ENCODE measurements around the gene CPNE8. TPM values are rescaled to one million over a fixed set of nuclear protein-coding genes. Genes with fewer than 3 reads are reported as not detected.

The CPNE8 gene
- polyA plus RNA-seq, 2 of the 4 experiments (the other 2 are of a cell fraction): 8.0 to 30.1 TPM

GRCh38 chr12:38713294-38713693 is 192.1 kb downstream of the CPNE8 start:
- ATAC-seq (no peak), FAIRE-seq (no peak), DNase-seq (ENCODE audit: low read depth in 1 of 2, low spot score in 1 of 2) (no peak)
- CTCF ChIA-PET: no interaction called here
- no peak overlapping the region for H3K4me3 ChIP-seq
- H3K4me1 ChIP-seq: no peaks in the 10 kb centered on the region; the same call in 2 of the 3 replicates
- POLR2A ChIA-PET: no interaction called here
- no peak for TF ChIP-seq TP53 (CRISPR knock-in tag; IDR thresholded peaks at IDR 0.05)
- TF ChIP-seq ELK1 (IDR thresholded peaks at IDR 0.05; ENCODE audit: low read depth, low read length): no peak
- no peak for TF ChIP-seq NR3C1 (IDR thresholded peaks at IDR 0.05)
- no peak for TF ChIP-seq ZSCAN20 (CRISPR knock-in tag; IDR thresholded peaks at IDR 0.05)
- no peak overlapping the region for H3K4me2 ChIP-seq
- H3K9me3 ChIP-seq: peaks cover 4% of the 10 kb centered on the region; the same call in 1 of the 3 replicates
- H3K27ac ChIP-seq: no peak overlapping the region
- WGBS (ENCODE audit: missing lambda C conversion rate): 82% methylated on average over 6 of the region's 6 CpGs

- no peak for TF ChIP-seq MAFK (IDR thresholded peaks at IDR 0.05; ENCODE audit: partially characterized antibody)
- TF ChIP-seq PBX3 (IDR thresholded peaks at IDR 0.05): no peak
- no peak for TF ChIP-seq FOSL2 (IDR thresholded peaks at IDR 0.05)
- TF ChIP-seq FOSL2 (CRISPR knock-in tag; IDR thresholded peaks at IDR 0.05): no peak
- TF ChIP-seq, protein P1, sequence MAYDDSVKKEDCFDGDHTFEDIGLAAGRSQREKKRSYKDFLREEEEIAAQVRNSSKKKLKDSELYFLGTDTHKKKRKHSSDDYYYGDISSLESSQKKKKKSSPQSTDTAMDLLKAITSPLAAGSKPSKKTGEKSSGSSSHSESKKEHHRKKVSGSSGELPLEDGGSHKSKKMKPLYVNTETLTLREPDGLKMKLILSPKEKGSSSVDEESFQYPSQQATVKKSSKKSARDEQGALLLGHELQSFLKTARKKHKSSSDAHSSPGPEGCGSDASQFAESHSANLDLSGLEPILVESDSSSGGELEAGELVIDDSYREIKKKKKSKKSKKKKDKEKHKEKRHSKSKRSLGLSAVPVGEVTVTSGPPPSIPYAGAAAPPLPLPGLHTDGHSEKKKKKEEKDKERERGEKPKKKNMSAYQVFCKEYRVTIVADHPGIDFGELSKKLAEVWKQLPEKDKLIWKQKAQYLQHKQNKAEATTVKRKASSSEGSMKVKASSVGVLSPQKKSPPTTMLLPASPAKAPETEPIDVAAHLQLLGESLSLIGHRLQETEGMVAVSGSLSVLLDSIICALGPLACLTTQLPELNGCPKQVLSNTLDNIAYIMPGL (CRISPR knock-in tag; IDR thresholded peaks at IDR 0.05; ENCODE audit: borderline replicate concordance): no peak
- TF ChIP-seq TP53 (CRISPR knock-in tag; IDR thresholded peaks at IDR 0.05): no peak
- no peak for TF ChIP-seq RNF2 (IDR thresholded peaks at IDR 0.05; ENCODE audit: borderline replicate concordance, low read depth)
- no peak for TF ChIP-seq SMC3 (IDR thresholded peaks at IDR 0.05)
- no peak for TF ChIP-seq ESRRA (IDR thresholded peaks at IDR 0.05; ENCODE audit: borderline replicate concordance, low read length)
- no peak for TF ChIP-seq EP300 (IDR thresholded peaks at IDR 0.05)
- TF ChIP-seq REST (IDR thresholded peaks at IDR 0.05): no peak
- TF ChIP-seq, protein P2, sequence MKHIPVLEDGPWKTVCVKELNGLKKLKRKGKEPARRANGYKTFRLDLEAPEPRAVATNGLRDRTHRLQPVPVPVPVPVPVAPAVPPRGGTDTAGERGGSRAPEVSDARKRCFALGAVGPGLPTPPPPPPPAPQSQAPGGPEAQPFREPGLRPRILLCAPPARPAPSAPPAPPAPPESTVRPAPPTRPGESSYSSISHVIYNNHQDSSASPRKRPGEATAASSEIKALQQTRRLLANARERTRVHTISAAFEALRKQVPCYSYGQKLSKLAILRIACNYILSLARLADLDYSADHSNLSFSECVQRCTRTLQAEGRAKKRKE (CRISPR knock-in tag; IDR thresholded peaks at IDR 0.05; ENCODE audit: low read depth): no peak
- no peak for TF ChIP-seq HOXB13 (CRISPR knock-in tag; IDR thresholded peaks at IDR 0.05; ENCODE audit: low read depth)
- no peak for TF ChIP-seq POLR2AphosphoS2 (conservative IDR thresholded peaks at IDR 0.05; ENCODE audit: low read length)
- TF ChIP-seq NPAS2 (CRISPR knock-in tag; IDR thresholded peaks at IDR 0.05; ENCODE audit: borderline replicate concordance): no peak
- no peak for TF ChIP-seq CEBPB (IDR thresholded peaks at IDR 0.05)
- H3K4me1 ChIP-seq: no peaks in the 10 kb centered on the region; the same call in 2 of the 3 replicates
- FAIRE-seq (no peak), ATAC-seq (no peak), DNase-seq (ENCODE audit: low read depth in 1 of 2, low spot score in 1 of 2) (no peak)
- no peak overlapping the region for H3K27ac ChIP-seq
- H3K4me2 ChIP-seq: no peak overlapping the region
- no peak overlapping the region for H3K4me3 ChIP-seq
- no peaks in the 10 kb centered on the region for H3K9me3 ChIP-seq
- ChIA-PET POLR2A (no interaction called here), CTCF (interaction anchor here (0.6 kb wide), 1 partner anchor 28 kb away, joined by 3 read pairs; no protein-coding TSS in a partner anchor)
- 76% methylated on average over 2 of the region's 2 CpGs for WGBS (ENCODE audit: missing lambda C conversion rate)
These were observed 194.3 kb downstream of the CPNE8 start for GRCh38 chr12:38711054-38711453.
